GM12892 (cell line): ENCODE data around the gene ADGRL3.
"Not testable (repeated sequence)": the region's sequence is repeated elsewhere in the genome, so short reads cannot be mapped to it uniquely, and the experiment has no call there.

ENCODE experiments used
- DNase-seq: peaks from one replicate; pipeline ENCODE4 v3.0.0; 2011; ENCODE audit not compliant: insufficient read length
- FAIRE-seq: peaks from 2 replicates; lab custom pipeline; 2011; peaks lifted over from hg19 to GRCh38; lab: Jason Lieb, UNC
- POLR2A ChIP-seq: IDR thresholded peaks from 2 replicates; pipeline ENCODE4 v1.6.1; 2011; ENCODE audit warnings: low read depth, low read length, control low read depth
- POLR2AphosphoS5 ChIP-seq: IDR thresholded peaks from 2 replicates; pipeline ENCODE4 v1.6.1; 2011; ENCODE audit warnings: low read depth, low read length, control low read depth
- TAF1 ChIP-seq: IDR thresholded peaks from 2 replicates; pipeline ENCODE4 v1.6.1; 2011; ENCODE audit warnings: low read depth, mild to moderate bottlenecking, control low read depth, low read length, borderline replicate concordance

ADGRL3 gene

GRCh38 chr4:61723492-61723891 is 523.4 kb downstream of the ADGRL3 start:
- no peak for DNase-seq

GRCh38 chr4:61727286-61727685 is 527.2 kb downstream of the ADGRL3 start:
- FAIRE-seq (no peak), DNase-seq (no peak)
- TF ChIP-seq POLR2AphosphoS5 (no peak), TAF1 (no peak), POLR2A (no peak)

More at GRCh38 chr4:61723492-61723891, 523.4 kb downstream of the ADGRL3 start:
- no peak for FAIRE-seq
- TF ChIP-seq TAF1 (no peak), POLR2AphosphoS5 (no peak), POLR2A (no peak)

DNA sequence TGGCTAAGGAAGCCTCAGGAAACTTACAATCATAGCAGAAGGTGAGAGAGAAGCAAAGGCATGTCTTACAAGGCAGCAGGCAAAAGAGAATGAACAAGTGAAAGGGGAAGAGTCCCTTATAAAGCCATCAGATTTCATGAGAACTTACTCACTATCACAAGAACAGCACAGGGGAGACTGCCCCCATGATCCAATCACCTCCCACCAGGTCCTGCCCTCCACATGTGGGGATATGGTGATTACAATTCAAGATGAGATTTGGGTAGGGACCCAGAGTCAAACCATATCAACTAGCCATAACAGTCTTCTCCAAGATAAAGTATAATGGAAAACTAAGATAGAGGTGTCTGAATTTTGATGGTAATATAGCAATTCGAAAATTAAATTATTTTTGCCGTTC is 534.3 kb downstream of the ADGRL3 start:
- no peak for FAIRE-seq
- DNase-seq = no peak
- TF ChIP-seq POLR2A = no peak
- TF ChIP-seq TAF1 = no peak
- TF ChIP-seq POLR2AphosphoS5 = no peak

- TF ChIP-seq POLR2AphosphoS5 = no peak
- no peak for TF ChIP-seq TAF1
- no peak for TF ChIP-seq POLR2A
- DNase-seq = no peak
- FAIRE-seq = no peak
Observed at GRCh38 chr4:61739887-61740286, 539.8 kb downstream of the ADGRL3 start.

- DNase-seq = no peak
- no peak for TF ChIP-seq POLR2AphosphoS5
- TF ChIP-seq TAF1 = no peak
- no peak for TF ChIP-seq POLR2A
- no peak for FAIRE-seq
Observed at GRCh38 chr4:61740886-61741285, 540.8 kb downstream of the ADGRL3 start.

DNA sequence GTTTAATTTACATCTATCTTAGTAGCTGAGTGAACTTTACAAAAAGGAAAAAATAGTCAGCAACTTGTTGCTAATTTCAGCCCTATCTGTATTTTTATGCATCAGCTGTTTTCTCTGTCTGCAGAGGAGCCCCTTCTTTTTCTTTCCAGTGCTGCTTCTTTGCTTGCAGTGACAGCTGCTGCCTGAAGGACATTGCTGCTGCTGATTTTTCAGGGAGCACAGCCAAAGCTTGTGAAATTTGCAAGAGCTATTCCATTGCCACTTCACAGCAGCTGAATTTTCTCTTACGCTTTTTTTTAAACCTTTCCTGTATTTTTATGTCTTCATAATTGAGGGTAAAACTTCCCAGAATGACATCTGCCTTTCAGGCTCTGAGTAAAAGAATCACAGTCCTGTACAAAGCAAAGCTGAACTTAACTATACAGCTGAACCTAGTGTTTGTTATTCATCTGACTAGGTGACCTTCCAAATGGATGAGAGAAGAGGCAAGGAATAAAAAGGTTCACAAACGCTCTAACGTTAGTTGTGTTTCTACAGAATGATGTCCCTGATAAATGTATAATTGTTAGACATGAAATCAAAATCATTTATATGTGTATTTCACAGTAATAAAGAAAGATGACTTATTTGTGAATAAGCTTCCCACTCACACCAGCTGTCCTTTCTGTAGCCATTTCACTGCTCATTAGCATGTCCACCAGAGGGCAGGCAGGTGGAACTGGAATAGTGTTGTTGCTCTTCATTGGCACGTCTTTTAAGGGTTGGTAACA is 541.4 kb downstream of the ADGRL3 start:
- no peak for FAIRE-seq
- DNase-seq = no peak
- TF ChIP-seq POLR2AphosphoS5 = no peak
- no peak for TF ChIP-seq POLR2A
- TF ChIP-seq TAF1 = no peak

DNA sequence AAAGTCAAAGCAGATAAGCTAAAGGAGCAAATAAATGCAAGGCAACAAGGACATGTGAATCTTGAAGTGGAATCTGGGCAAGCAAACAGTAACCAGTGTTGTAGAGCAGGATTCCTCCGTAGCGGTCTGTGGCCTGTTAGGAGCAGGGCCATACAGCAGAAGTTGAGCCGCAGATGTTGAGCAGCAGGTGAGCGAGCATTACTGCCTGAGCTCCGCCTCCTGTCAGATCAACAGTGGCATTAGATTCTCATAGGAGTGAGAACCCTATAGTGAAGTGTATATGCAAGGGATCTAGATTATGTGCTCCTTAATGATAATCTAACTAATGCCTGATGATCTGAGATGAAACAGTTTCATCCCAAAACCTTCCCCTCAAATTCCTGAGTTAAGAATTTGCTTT is 550.7 kb downstream of the ADGRL3 start:
- no peak for DNase-seq
- no peak for FAIRE-seq
- TF ChIP-seq TAF1 = no peak
- TF ChIP-seq POLR2A = no peak
- no peak for TF ChIP-seq POLR2AphosphoS5

DNA sequence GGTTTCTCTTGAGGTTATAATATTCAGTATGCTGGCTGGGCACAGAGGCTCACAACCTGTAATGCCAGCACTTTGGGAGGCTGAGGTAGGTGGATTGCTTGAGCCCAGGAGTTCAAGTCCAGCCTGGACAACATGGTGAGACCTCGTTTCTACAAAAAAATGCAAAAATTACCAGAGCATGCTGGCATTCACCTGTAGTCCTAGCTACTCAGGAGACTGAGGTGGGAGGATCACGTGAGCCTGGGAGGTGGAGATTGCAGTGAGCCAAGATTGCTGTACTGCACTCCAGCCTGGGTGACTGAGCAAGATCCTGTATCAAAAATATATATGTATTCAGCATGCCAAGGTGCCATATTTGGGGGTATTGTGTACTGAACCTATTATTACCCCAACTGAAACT is 552.5 kb downstream of the ADGRL3 start:
- TF ChIP-seq POLR2A (no peak), TAF1 (no peak), POLR2AphosphoS5 (no peak)
- DNase-seq (no peak), FAIRE-seq (no peak)

GRCh38 chr4:61753739-61754138 is 553.6 kb downstream of the ADGRL3 start:
- TF ChIP-seq TAF1 = no peak
- TF ChIP-seq POLR2A = no peak
- TF ChIP-seq POLR2AphosphoS5 = no peak
- no peak for FAIRE-seq

GRCh38 chr4:61756937-61757336 is 556.8 kb downstream of the ADGRL3 start:
- not testable (repeated sequence) for FAIRE-seq, DNase-seq

More at GRCh38 chr4:61753739-61754138, 553.6 kb downstream of the ADGRL3 start:
- DNase-seq = no peak

GRCh38 chr4:61757983-61758382 is 557.9 kb downstream of the ADGRL3 start:
- FAIRE-seq, DNase-seq: not testable (repeated sequence)

- not testable (repeated sequence) for FAIRE-seq, DNase-seq
Observed at GRCh38 chr4:61758596-61758995, 558.5 kb downstream of the ADGRL3 start.

GRCh38 chr4:61759245-61759644 is 559.1 kb downstream of the ADGRL3 start:
- DNase-seq, FAIRE-seq: not testable (repeated sequence)

DNA sequence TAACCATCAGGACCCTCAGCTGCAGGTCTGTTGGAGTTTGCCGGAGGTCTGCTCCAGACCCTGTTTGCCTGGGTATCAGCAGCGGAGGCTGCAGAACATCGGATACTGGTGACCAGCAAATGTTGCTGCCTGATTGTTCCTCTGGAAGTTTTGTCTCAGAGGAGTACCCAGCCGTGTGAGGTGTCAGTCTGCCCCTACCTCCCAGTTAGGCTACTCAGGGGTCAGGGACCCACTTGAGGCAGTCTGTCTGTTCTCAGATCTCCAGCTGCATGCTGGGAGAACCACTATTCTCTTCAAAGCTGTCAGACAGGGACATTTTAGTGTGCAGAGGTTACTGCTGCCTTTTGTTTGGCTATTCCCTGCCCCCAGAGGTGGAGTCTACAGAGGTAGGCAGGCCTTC is 559.8 kb downstream of the ADGRL3 start:
- not testable (repeated sequence) for FAIRE-seq, DNase-seq
